Measurements from ENCODE around the gene LPAR1. TPM values are rescaled to one million over a fixed set of nuclear protein-coding genes. Genes with fewer than 3 reads are reported as not detected.

Gene LPAR1
- total RNA-seq, 4 donors from 2014 or later: 51.1 to 123 (median 72.1) TPM

DNA sequence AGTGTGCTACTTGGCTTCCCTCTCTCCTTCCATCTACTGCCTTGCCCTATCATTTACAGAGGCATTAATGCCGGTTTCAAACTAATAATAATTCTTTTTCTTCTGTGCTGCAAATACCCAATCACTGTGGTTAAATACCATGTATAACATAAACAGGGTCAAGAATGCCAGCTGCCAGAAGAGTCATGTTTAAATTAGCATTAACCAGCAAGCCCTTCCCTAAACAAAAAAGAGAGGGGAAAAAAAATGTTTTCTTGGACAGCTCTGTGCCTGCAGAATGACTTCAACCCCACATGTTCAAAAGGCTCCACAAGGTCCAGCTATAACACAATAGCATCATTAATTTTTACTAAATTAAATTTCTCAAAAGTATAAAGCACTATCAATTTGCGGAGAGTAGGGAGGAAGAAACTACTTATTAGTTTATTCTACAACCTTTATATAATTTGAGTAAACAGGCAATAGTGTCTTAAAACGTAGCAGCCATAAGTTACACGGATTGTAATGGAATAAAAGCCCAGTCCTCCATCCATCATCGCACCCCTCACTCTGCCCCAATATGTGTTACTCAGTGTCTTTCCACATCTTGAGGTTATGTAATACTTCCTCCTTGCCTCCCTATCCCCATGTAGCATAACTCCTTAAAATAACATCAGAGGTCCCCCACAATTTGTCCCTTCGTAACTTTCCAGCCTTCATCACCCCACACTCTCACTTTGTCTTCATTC, 3.9 kb downstream of the LPAR1 start:
- TF ChIP-seq CTCF (IDR thresholded peaks at IDR 0.05; ENCODE audit: low read depth): no peak

DNA sequence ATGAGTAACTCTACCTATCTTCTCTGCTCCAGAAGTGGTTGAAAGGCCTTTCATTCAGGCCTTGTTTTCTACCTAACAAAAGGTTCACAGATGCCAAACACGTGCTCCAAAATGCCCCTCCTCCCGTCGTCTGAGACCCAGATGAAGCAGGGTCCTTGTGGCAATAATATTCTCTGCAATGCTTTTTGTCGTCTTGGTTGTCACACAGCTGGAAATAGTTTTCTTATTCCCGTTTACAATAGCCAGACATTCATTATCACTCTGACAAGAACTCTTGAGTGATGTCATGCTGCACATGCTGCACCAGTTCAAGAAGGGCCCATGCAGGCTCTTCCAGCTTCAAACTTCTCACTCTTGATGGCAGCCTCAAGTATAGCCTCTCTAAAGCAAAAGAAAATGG, 7.8 kb downstream of the LPAR1 start:
- no peak for TF ChIP-seq CTCF (IDR thresholded peaks at IDR 0.05; ENCODE audit: low read depth)

DNA sequence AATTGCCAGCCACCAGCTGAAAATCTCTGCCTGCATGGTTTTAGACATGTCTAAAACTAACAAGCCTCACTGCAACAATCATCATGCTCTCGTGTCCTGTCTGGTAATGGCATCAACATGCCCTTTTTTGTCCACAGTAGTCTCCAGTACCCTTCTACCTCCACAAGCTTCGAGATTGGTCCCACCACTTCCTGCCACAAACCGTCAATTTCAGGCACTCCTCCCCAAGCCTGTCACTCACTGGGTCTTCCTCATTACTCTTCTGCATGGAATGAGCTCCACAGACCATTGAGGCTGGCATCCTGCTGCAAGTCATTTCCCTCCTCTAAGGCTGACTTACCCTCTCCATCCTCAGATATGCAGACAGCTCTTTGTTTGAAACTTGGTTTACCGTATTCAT, 9.0 kb downstream of the LPAR1 start:
- TF ChIP-seq CTCF (IDR thresholded peaks at IDR 0.05; ENCODE audit: low read depth): no peak

DNA sequence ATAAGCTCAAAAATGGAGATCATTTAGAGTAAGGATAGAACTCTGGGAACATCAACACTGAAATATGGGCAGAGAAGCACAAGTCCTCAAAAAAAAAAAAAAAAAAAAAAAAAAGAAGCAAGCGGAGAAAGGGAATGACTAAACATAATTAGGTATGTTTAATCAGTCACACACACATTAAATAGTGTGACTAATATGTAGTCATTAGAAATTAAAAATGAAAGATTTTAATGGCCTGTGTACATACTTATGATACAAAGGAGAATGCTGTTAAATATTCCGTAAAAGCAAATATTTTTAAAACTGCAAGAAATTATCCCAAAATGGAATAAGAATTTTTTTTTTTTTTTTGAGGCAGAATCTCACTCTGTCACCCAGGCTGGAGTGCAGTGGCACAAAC, 10.5 kb downstream of the LPAR1 start:
- no peak for TF ChIP-seq CTCF (IDR thresholded peaks at IDR 0.05; ENCODE audit: low read depth)

GRCh38 chr9:111023128-111023527, 15.1 kb downstream of the LPAR1 start:
- no peak for TF ChIP-seq CTCF (IDR thresholded peaks at IDR 0.05; ENCODE audit: low read depth)

GRCh38 chr9:111020594-111020993, 17.7 kb downstream of the LPAR1 start:
- no peak for TF ChIP-seq CTCF (IDR thresholded peaks at IDR 0.05; ENCODE audit: low read depth)

- TF ChIP-seq CTCF (IDR thresholded peaks at IDR 0.05; ENCODE audit: low read depth): no peak
These were observed 21.7 kb downstream of the LPAR1 start for GRCh38 chr9:111016426-111017045.

Measured in subcutaneous adipose tissue (tissue), 4 donors.